ENCODE data around the gene ASTN2.

- TF ChIP-seq, protein P1, sequence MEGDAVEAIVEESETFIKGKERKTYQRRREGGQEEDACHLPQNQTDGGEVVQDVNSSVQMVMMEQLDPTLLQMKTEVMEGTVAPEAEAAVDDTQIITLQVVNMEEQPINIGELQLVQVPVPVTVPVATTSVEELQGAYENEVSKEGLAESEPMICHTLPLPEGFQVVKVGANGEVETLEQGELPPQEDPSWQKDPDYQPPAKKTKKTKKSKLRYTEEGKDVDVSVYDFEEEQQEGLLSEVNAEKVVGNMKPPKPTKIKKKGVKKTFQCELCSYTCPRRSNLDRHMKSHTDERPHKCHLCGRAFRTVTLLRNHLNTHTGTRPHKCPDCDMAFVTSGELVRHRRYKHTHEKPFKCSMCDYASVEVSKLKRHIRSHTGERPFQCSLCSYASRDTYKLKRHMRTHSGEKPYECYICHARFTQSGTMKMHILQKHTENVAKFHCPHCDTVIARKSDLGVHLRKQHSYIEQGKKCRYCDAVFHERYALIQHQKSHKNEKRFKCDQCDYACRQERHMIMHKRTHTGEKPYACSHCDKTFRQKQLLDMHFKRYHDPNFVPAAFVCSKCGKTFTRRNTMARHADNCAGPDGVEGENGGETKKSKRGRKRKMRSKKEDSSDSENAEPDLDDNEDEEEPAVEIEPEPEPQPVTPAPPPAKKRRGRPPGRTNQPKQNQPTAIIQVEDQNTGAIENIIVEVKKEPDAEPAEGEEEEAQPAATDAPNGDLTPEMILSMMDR (IDR thresholded peaks at IDR 0.05): no peak
- no peak for TF ChIP-seq POLR2A (IDR thresholded peaks at IDR 0.05)
These were observed 930.3 kb downstream of the ASTN2 start for GRCh38 chr9:116484492-116485061.

Measured in right lobe of liver (tissue), 4 donors.